Loucy (cell line): ENCODE results near the gene YIPF6.

Experiments used
- H2AFZ ChIP-seq: fragments of 200-600 bp; sonication (generic); 2 replicates; pipeline ENCODE4 v1.6.0; 2016; ENCODE audit warnings: antibody characterized with exemption, mild to moderate bottlenecking, low read length, moderate library complexity
- H3F3A ChIP-seq: fragments of 200-600 bp; 2 replicates; pipeline ENCODE4 v1.6.0; 2016; ENCODE audit warnings: antibody characterized with exemption, low read depth, mild to moderate bottlenecking
- H3K27me3 ChIP-seq: fragments of 200-600 bp; sonication (generic); 2 replicates; pipeline ENCODE4 v1.6.1; 2014; ENCODE audit warnings: low read length, mild to moderate bottlenecking; ENCODE audit not compliant: insufficient read depth, poor library complexity, severe bottlenecking
- H3K36me3 ChIP-seq: fragments of 200-600 bp; sonication (generic); 2 replicates; pipeline ENCODE4 v1.6.1; 2016; ENCODE audit warnings: low read length; ENCODE audit not compliant: insufficient read depth
- H3K4me1 ChIP-seq: fragments of 200-600 bp; sonication (generic); 2 replicates; pipeline ENCODE4 v1.5.1; 2014; ENCODE audit warnings: low read length, mild to moderate bottlenecking; ENCODE audit not compliant: insufficient read depth, poor library complexity, severe bottlenecking
- H3K4me2 ChIP-seq: fragments of 200-600 bp; sonication (generic); 2 replicates; pipeline ENCODE4 v1.6.0; 2014; ENCODE audit warnings: antibody characterized with exemption, low read length, low read depth, mild to moderate bottlenecking; ENCODE audit not compliant: poor library complexity, severe bottlenecking
- H3K4me3 ChIP-seq: fragments of 200-600 bp; sonication (generic); 2 replicates; pipeline ENCODE4 v1.5.1; 2014; ENCODE audit warnings: low read length, mild to moderate bottlenecking, mixed read lengths; ENCODE audit not compliant: poor library complexity, severe bottlenecking
- H3K79me2 ChIP-seq: fragments of 200-600 bp; sonication (generic); 2 replicates; pipeline ENCODE4 v1.6.1; 2014; ENCODE audit warnings: low read length; ENCODE audit not compliant: insufficient read depth
- H3K9ac ChIP-seq: fragments of 200-600 bp; sonication (generic); 2 replicates; pipeline ENCODE4 v1.6.0; 2014; ENCODE audit warnings: mild to moderate bottlenecking, low read depth, low read length, moderate library complexity; ENCODE audit not compliant: poor library complexity, severe bottlenecking
- H3K9me2 ChIP-seq: fragments of 200-600 bp; sonication (generic); replicated peaks from 2 replicates; pipeline ENCODE4 v1.6.1; 2016; ENCODE audit warnings: low read depth, low read length, mixed read lengths
- H3K9me3 ChIP-seq: fragments of 200-600 bp; sonication (generic); 2 replicates; pipeline ENCODE4 v1.6.1; 2014; ENCODE audit warnings: mild to moderate bottlenecking, antibody characterized with exemption, low read length, low read depth; ENCODE audit not compliant: insufficient read depth
- H4K20me1 ChIP-seq: fragments of 200-600 bp; sonication (generic); 2 replicates; pipeline ENCODE4 v1.6.0; 2014; ENCODE audit warnings: antibody characterized with exemption, low read length, mild to moderate bottlenecking; ENCODE audit not compliant: insufficient read depth, poor library complexity, severe bottlenecking
- EZH2phosphoT487 ChIP-seq: fragments of 200-600 bp; IDR thresholded peaks from 2 replicates; pipeline ENCODE4 v1.6.1; 2018; ENCODE audit warnings: antibody characterized with exemption, mild to moderate bottlenecking, moderate library complexity, borderline replicate concordance
- TF ChIP-seq, protein P1 (sequence below): fragments of 200-600 bp; sonication (generic); conservative IDR thresholded peaks from 2 replicates; pipeline ENCODE4 v1.5.1; 2014; ENCODE audit warnings: mild to moderate bottlenecking, antibody characterized with exemption, low read length

YIPF6 gene, protein sequence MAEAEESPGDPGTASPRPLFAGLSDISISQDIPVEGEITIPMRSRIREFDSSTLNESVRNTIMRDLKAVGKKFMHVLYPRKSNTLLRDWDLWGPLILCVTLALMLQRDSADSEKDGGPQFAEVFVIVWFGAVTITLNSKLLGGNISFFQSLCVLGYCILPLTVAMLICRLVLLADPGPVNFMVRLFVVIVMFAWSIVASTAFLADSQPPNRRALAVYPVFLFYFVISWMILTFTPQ

DNA sequence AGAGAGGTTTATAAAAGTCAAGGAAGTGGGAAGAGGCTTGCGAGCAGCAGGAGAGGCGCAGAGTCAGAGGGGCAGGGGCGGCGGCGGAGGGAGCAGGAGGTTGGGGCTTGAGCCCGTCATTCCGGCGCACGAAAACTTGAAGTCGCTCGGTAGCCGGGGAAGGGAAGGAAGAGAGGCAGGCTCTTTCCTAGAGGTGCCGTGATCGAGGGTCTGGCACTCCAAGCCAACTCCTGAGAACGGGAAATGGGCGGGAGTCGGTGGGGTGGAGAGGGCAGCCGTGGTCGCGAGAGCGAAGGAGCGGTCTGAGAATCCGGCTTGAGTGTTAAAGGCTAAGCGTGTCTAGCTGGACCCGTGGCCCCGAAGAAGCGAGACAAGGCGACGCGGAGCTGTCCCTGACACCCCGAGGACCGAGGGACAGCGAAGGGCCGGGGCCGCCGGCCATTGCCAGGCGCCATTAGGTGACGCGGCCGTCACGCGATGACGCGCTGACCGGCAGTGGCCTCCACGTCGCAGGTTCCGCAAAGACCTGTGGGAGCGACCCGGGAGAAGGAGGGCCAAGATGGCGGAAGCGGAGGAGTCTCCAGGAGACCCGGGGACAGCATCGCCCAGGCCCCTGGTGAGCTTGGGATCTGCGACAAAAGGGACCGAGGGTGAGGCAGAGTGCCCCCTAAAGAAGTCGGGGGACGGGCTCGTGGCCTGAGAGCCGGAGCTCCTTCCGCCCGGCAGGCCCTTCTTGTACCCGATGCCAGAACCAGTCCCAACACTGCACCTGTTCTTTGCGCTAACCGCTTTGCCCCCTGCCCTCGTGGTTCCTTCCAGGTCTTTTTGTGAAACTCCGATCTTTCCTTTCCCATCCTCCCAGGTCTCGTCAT lies at the start of gene YIPF6:
Gene YIPF6 (plus strand): TSS at position 544 of the 872 bp plus-strand sequence. CDS start 16 bp downstream, at position 560.
- H3K4me3 ChIP-seq, result peak within 1 kb of the TSS; percentile 99
- H3K9ac ChIP-seq, result peak within 1 kb of the TSS; percentile 90
- no peaks in the 10 kb centered on the region for H3K9me3 ChIP-seq
- H4K20me1 ChIP-seq, result peaks cover 4% of the 10 kb centered on the region
- TF ChIP-seq EZH2phosphoT487, result no peak
- TF ChIP-seq, protein P1, sequence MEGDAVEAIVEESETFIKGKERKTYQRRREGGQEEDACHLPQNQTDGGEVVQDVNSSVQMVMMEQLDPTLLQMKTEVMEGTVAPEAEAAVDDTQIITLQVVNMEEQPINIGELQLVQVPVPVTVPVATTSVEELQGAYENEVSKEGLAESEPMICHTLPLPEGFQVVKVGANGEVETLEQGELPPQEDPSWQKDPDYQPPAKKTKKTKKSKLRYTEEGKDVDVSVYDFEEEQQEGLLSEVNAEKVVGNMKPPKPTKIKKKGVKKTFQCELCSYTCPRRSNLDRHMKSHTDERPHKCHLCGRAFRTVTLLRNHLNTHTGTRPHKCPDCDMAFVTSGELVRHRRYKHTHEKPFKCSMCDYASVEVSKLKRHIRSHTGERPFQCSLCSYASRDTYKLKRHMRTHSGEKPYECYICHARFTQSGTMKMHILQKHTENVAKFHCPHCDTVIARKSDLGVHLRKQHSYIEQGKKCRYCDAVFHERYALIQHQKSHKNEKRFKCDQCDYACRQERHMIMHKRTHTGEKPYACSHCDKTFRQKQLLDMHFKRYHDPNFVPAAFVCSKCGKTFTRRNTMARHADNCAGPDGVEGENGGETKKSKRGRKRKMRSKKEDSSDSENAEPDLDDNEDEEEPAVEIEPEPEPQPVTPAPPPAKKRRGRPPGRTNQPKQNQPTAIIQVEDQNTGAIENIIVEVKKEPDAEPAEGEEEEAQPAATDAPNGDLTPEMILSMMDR, result no peak
- H3F3A ChIP-seq, result no peaks in the 10 kb centered on the region
- no peaks in the 10 kb centered on the region for H3K27me3 ChIP-seq
- no peaks in the 10 kb centered on the region for H3K36me3 ChIP-seq
- H2AFZ ChIP-seq, result peak within 1 kb of the TSS; percentile 94
- H3K9me2 ChIP-seq, result no peaks in the 10 kb centered on the region
- H3K4me2 ChIP-seq, result peak within 1 kb of the TSS; percentile 89
- H3K79me2 ChIP-seq, result peaks cover 39% of the 10 kb centered on the region
- peaks cover 12% of the 10 kb centered on the region for H3K4me1 ChIP-seq

GRCh38 chrX:68451720-68452119 lies 47.1 kb upstream of the YIPF6 start:
- Histone ChIP-seq H3K9me2 (no peaks in the 10 kb centered on the region), H3K4me1 (no peaks in the 10 kb centered on the region), H3F3A (no peaks in the 10 kb centered on the region), H3K4me3 (no peak overlapping the region), H2AFZ (no peak overlapping the region), H4K20me1 (no peaks in the 10 kb centered on the region), H3K79me2 (no peaks in the 10 kb centered on the region), H3K36me3 (no peaks in the 10 kb centered on the region), H3K9ac (no peak overlapping the region), H3K4me2 (no peak overlapping the region), H3K9me3 (no peaks in the 10 kb centered on the region), H3K27me3 (no peaks in the 10 kb centered on the region)
- TF ChIP-seq, protein P1, result no peak
- TF ChIP-seq EZH2phosphoT487, result no peak

GRCh38 chrX:68454476-68455150 lies 44.2 kb upstream of the YIPF6 start:
- no peaks in the 10 kb centered on the region for H4K20me1 ChIP-seq
- no peaks in the 10 kb centered on the region for H3F3A ChIP-seq
- no peak overlapping the region for H3K4me2 ChIP-seq
- no peaks in the 10 kb centered on the region for H3K36me3 ChIP-seq
- H2AFZ ChIP-seq, result no peak overlapping the region
- H3K9ac ChIP-seq, result no peak overlapping the region
- H3K9me3 ChIP-seq, result no peaks in the 10 kb centered on the region
- H3K4me3 ChIP-seq, result no peak overlapping the region
- H3K79me2 ChIP-seq, result no peaks in the 10 kb centered on the region
- no peak for TF ChIP-seq EZH2phosphoT487
- TF ChIP-seq, protein P1, result no peak
- no peaks in the 10 kb centered on the region for H3K4me1 ChIP-seq
- H3K9me2 ChIP-seq, result no peaks in the 10 kb centered on the region
- no peaks in the 10 kb centered on the region for H3K27me3 ChIP-seq
